Activated CD4-positive, alpha-beta T cell treated with anti-CD3 and anti-CD28 coated beads for 36 hours (primary cell): Measurements from ENCODE around the gene TMEM178B. TPM values are rescaled to one million over a fixed set of nuclear protein-coding genes. Genes with fewer than 3 reads are reported as not detected.
"Not testable (repeated sequence)": the region's sequence is repeated elsewhere in the genome, so short reads cannot be mapped to it uniquely, and the experiment has no call there.

ENCODE experiments used
- ATAC-seq: fragments of 200-7000 bp; cut with Tn5 transposase; one replicate; pipeline ENCODE4 v1.10.0; 2021; ENCODE audit warnings: mild to moderate bottlenecking, moderate library complexity
- CTCF ChIA-PET: fragments of 350-600 bp; sonication (Branson Sonifier 250); formaldehyde crosslinking; loops from one replicate; lab custom pipeline; 2021; ENCODE audit warnings: antibody characterized with exemption; lab: Charles Lee
- POLR2A ChIA-PET: fragments of 350-600 bp; sonication (Branson Sonifier 250); formaldehyde crosslinking; loops from one replicate; lab custom pipeline; 2021; ENCODE audit warnings: antibody characterized with exemption, inconsistent platforms; lab: Charles Lee
- DNase-seq: peaks from one replicate; pipeline ENCODE4 v3.0.0-alpha.2; 2020
- H3K27ac Mint-ChIP-seq: one replicate; pipeline ENCODE4 v1.8.0; 2021; ENCODE audit warnings: mixed read lengths
- H3K27me3 Mint-ChIP-seq: one replicate; pipeline ENCODE4 v1.8.0; 2021; ENCODE audit warnings: mixed read lengths
- H3K36me3 Mint-ChIP-seq: one replicate; pipeline ENCODE4 v1.8.0; 2021; ENCODE audit warnings: low read depth, mixed read lengths
- H3K4me1 Mint-ChIP-seq: one replicate; pipeline ENCODE4 v1.8.0; 2021; ENCODE audit warnings: mixed read lengths
- H3K4me3 Mint-ChIP-seq: one replicate; pipeline ENCODE4 v1.8.0; 2021; ENCODE audit warnings: mild to moderate bottlenecking, moderate library complexity, mixed read lengths
- H3K9me3 Mint-ChIP-seq: one replicate; pipeline ENCODE4 v1.8.0; 2021; ENCODE audit warnings: low read depth, mixed read lengths
- intact Hi-C, 2 experiments: fragments of 100-400 bp; cut with DNase I in 1 of 2; cut with micrococcal nuclease in 1 of 2; formaldehyde crosslinking; loops; one replicate each; pipeline versions ENCODE4 v1.14.2 to v1.15.1; 2022 to 2024; cut with DNase I, micrococcal nuclease
- total RNA-seq, 2 experiments: library from RNA; stranded (reverse); gene quantifications; one replicate each; pipeline ENCODE4 v1.2.3, GENCODE V29; 2021

Gene TMEM178B
- total RNA-seq = under 1 TPM; 0.23 TPM

- intact Hi-C loops = loop anchor here in 1 of 2 experiments (2.0 to 5.0 kb wide), 2 partner anchors 59 to 579 kb away; partner anchors contain the start of gene MRPS33
- ATAC-seq = peak; percentile 21
- peak; percentile 40 for DNase-seq
- Mint-ChIP-seq H3K4me1 (peaks cover 16% of the 10 kb centered on the region), H3K27me3 (peaks cover 43% of the 10 kb centered on the region), H3K4me3 (peak within 1 kb of the TSS; percentile 54), H3K27ac (no peak within 1 kb of the TSS), H3K9me3 (no peaks in the 10 kb centered on the region), H3K36me3 (no peaks in the 10 kb centered on the region)
- ChIA-PET POLR2A (interaction anchor here (0.6 kb wide), 1 partner anchor 634 kb away, joined by 7 read pairs; the partner anchor contains the start of gene WEE2), CTCF (no interaction called here)
Measured at GRCh38 chr7:141073641-141074161, at the start of gene TMEM178B. TSS of gene TMEM178B (plus strand) at chr7:141074064.

- CTCF ChIA-PET = interaction anchor here (1.1 to 1.3 kb wide), 2 partner anchors 8 to 11 kb away, joined by 3 to 4 read pairs; no protein-coding TSS in a partner anchor
- H3K27me3 Mint-ChIP-seq = peaks cover 9% of the 10 kb centered on the region
- DNase-seq = no peak
- no peak overlapping the region for H3K27ac Mint-ChIP-seq
- H3K9me3 Mint-ChIP-seq = peaks cover 8% of the 10 kb centered on the region
- no peak for ATAC-seq
- H3K4me3 Mint-ChIP-seq = no peak overlapping the region
- peaks cover 4% of the 10 kb centered on the region for H3K36me3 Mint-ChIP-seq
- H3K4me1 Mint-ChIP-seq = peaks cover 12% of the 10 kb centered on the region
- POLR2A ChIA-PET = no interaction called here
- intact Hi-C loops = no loop called here
Measured at GRCh38 chr7:141024668-141025067, 49.2 kb upstream of the TMEM178B start.

GRCh38 chr7:141027043-141027442, 46.8 kb upstream of the TMEM178B start:
- ATAC-seq (no peak), DNase-seq (no peak)
- Mint-ChIP-seq H3K4me1 (peaks cover 12% of the 10 kb centered on the region), H3K4me3 (no peak overlapping the region), H3K27me3 (peaks cover 13% of the 10 kb centered on the region), H3K9me3 (peaks cover 8% of the 10 kb centered on the region), H3K36me3 (peaks cover 4% of the 10 kb centered on the region), H3K27ac (no peak overlapping the region)
- ChIA-PET CTCF (interaction anchor here (0.6 to 1.0 kb wide), 3 partner anchors 45 to 395 kb away, joined by 3 to 4 read pairs (median 3); no protein-coding TSS in a partner anchor), POLR2A (interaction anchor here (0.6 kb wide), 1 partner anchor 12 kb away, joined by 3 read pairs; the partner anchor contains the start of gene MRPS33)
- intact Hi-C loops = no loop called here

- ChIA-PET POLR2A (no interaction called here), CTCF (no interaction called here)
- intact Hi-C loops = no loop called here
- ATAC-seq (no peak), DNase-seq (no peak)
- Mint-ChIP-seq H3K4me3 (no peak overlapping the region), H3K9me3 (peaks cover 8% of the 10 kb centered on the region), H3K36me3 (peaks cover 4% of the 10 kb centered on the region), H3K27ac (no peak overlapping the region), H3K4me1 (peaks cover 1% of the 10 kb centered on the region), H3K27me3 (peaks cover 19% of the 10 kb centered on the region)
Measured at GRCh38 chr7:141028767-141029166, 45.1 kb upstream of the TMEM178B start.

GRCh38 chr7:141032539-141033323, 41.1 kb upstream of the TMEM178B start:
- H3K9me3 Mint-ChIP-seq, H3K27ac Mint-ChIP-seq, CTCF ChIA-PET, H3K4me3 Mint-ChIP-seq, H3K36me3 Mint-ChIP-seq, DNase-seq, H3K4me1 Mint-ChIP-seq, ATAC-seq, POLR2A ChIA-PET, intact Hi-C loops: not testable (repeated sequence)
- H3K27me3 Mint-ChIP-seq = peaks cover 22% of the 10 kb centered on the region

- H3K27ac Mint-ChIP-seq, ATAC-seq, DNase-seq, H3K36me3 Mint-ChIP-seq, H3K4me1 Mint-ChIP-seq, intact Hi-C loops, CTCF ChIA-PET, H3K4me3 Mint-ChIP-seq, POLR2A ChIA-PET, H3K9me3 Mint-ChIP-seq: not testable (repeated sequence)
- H3K27me3 Mint-ChIP-seq = peaks cover 17% of the 10 kb centered on the region
Measured at GRCh38 chr7:141038100-141038499, 35.8 kb upstream of the TMEM178B start.

GRCh38 chr7:141039376-141039775, 34.5 kb upstream of the TMEM178B start:
- ChIA-PET CTCF (interaction anchor here (0.7 kb wide), 1 partner anchor 24 kb away, joined by 3 read pairs; the partner anchor contains the start of gene MRPS33), POLR2A (no interaction called here)
- Mint-ChIP-seq H3K9me3 (peaks cover 2% of the 10 kb centered on the region), H3K36me3 (no peaks in the 10 kb centered on the region), H3K4me3 (no peak overlapping the region), H3K27ac (no peak overlapping the region), H3K4me1 (no peaks in the 10 kb centered on the region), H3K27me3 (peaks cover 18% of the 10 kb centered on the region)
- DNase-seq = no peak
- intact Hi-C loops = no loop called here
- no peak for ATAC-seq

GRCh38 chr7:141042222-141043193, 31.4 kb upstream of the TMEM178B start:
- Mint-ChIP-seq H3K4me3 (no peak overlapping the region), H3K4me1 (no peaks in the 10 kb centered on the region), H3K27me3 (peaks cover 20% of the 10 kb centered on the region), H3K27ac (no peak overlapping the region), H3K9me3 (no peaks in the 10 kb centered on the region), H3K36me3 (no peaks in the 10 kb centered on the region)
- ChIA-PET POLR2A (no interaction called here), CTCF (interaction anchor here (0.6 kb wide), 3 partner anchors 64 to 1297 kb away, joined by 3 to 4 read pairs (median 3); no protein-coding TSS in a partner anchor)
- DNase-seq = no peak
- ATAC-seq = no peak
- intact Hi-C loops = no loop called here

GRCh38 chr7:141043616-141044015, 30.2 kb upstream of the TMEM178B start:
- CTCF ChIA-PET = no interaction called here

GRCh38 chr7:141045126-141045841, 28.6 kb upstream of the TMEM178B start:
- H3K36me3 Mint-ChIP-seq = no peaks in the 10 kb centered on the region
- ChIA-PET CTCF (interaction anchor here (1.2 kb wide), 1 partner anchor 58 kb away, joined by 3 read pairs; no protein-coding TSS in a partner anchor), POLR2A (no interaction called here)
- no peak overlapping the region for H3K27ac Mint-ChIP-seq
- ATAC-seq (no peak), DNase-seq (no peak)
- H3K4me1 Mint-ChIP-seq = no peaks in the 10 kb centered on the region
- intact Hi-C loops = no loop called here
- H3K9me3 Mint-ChIP-seq = no peaks in the 10 kb centered on the region
- no peak overlapping the region for H3K4me3 Mint-ChIP-seq
- peaks cover 12% of the 10 kb centered on the region for H3K27me3 Mint-ChIP-seq

More at GRCh38 chr7:141043616-141044015, 30.2 kb upstream of the TMEM178B start:
- POLR2A ChIA-PET = no interaction called here
- Mint-ChIP-seq H3K4me3 (no peak overlapping the region), H3K4me1 (no peaks in the 10 kb centered on the region), H3K9me3 (no peaks in the 10 kb centered on the region), H3K36me3 (no peaks in the 10 kb centered on the region), H3K27ac (no peak overlapping the region), H3K27me3 (peaks cover 20% of the 10 kb centered on the region)
- DNase-seq (no peak), ATAC-seq (no peak)
- intact Hi-C loops = no loop called here
